RPMI8226 (cell line): Measurements from ENCODE around the gene RBM42.

ENCODE experiments used
- DNase-seq: peaks from one replicate; pipeline ENCODE4 v3.0.0-alpha.2; 2015

The RBM42 gene

GRCh38 chr19:35621708-35622107 lies 7.1 kb upstream of the RBM42 start:
- no peak for DNase-seq

GRCh38 chr19:35622750-35623149 lies 6.1 kb upstream of the RBM42 start:
- no peak for DNase-seq

GRCh38 chr19:35623327-35624010 lies 5.4 kb upstream of the RBM42 start:
- no peak for DNase-seq

- no peak for DNase-seq
Measured at GRCh38 chr19:35628264-35628564, 622 bp upstream of the RBM42 start.

GRCh38 chr19:35629332-35629633 lies 447 bp downstream of the RBM42 start:
- DNase-seq = no peak

- DNase-seq = no peak
Measured at GRCh38 chr19:35633727-35634440, 5.0 kb downstream of the RBM42 start.

GRCh38 chr19:35636651-35637050 lies 7.8 kb downstream of the RBM42 start:
- DNase-seq = no peak

GRCh38 chr19:35637165-35637564 lies 8.3 kb downstream of the RBM42 start:
- DNase-seq = no peak

- no peak for DNase-seq
Measured at GRCh38 chr19:35639321-35639639, 10.4 kb downstream of the RBM42 start.

- no peak for DNase-seq
Measured at GRCh38 chr19:35639863-35640262, 11.0 kb downstream of the RBM42 start.

- DNase-seq = no peak
Measured at GRCh38 chr19:35641515-35642151, 12.8 kb downstream of the RBM42 start, which contains the start of gene ETV2. Gene ETV2 (plus strand): TSS chr19:35641745. CDS start chr19:35642461, 716 bp downstream.

- DNase-seq = no peak
Measured at GRCh38 chr19:35642312-35642711, 13.5 kb downstream of the RBM42 start.

- no peak for DNase-seq
Measured at GRCh38 chr19:35642798-35643254, 14.0 kb downstream of the RBM42 start.

- DNase-seq = peak; percentile 87
Measured at GRCh38 chr19:35643255-35644205, 14.7 kb downstream of the RBM42 start.

- DNase-seq = peak; percentile 95
Measured at GRCh38 chr19:35644206-35644986, 15.6 kb downstream of the RBM42 start.

- DNase-seq = peak; percentile 55
Measured at GRCh38 chr19:35644987-35645679, 16.3 kb downstream of the RBM42 start.

- DNase-seq = no peak
Measured at GRCh38 chr19:35645680-35646511, 17.1 kb downstream of the RBM42 start.

GRCh38 chr19:35648017-35648961 lies 19.5 kb downstream of the RBM42 start, which contains the start of gene COX6B1:
Gene COX6B1 (plus strand): TSS chr19:35648323. CDS start chr19:35651244, 2,921 bp downstream.
- DNase-seq = peak; percentile 97

- DNase-seq = no peak
Measured at GRCh38 chr19:35650581-35650980, 21.7 kb downstream of the RBM42 start.
